C4-2B (cell line): ENCODE results near the gene TAS1R3.

Source experiments
- H3K27ac ChIP-seq: fragments of 450-650 bp; 2 replicates; pipeline ENCODE4 v1.5.1; 2017
- ZFX ChIP-seq: fragments of 450-650 bp; IDR thresholded peaks from 2 replicates; pipeline ENCODE4 v1.6.1; 2017
- TF ChIP-seq, protein P1 (sequence below): fragments of 450-650 bp; conservative IDR thresholded peaks from 2 replicates; pipeline ENCODE4 v1.5.1; 2017; ENCODE audit warnings: mild to moderate bottlenecking

TAS1R3 gene

GRCh38 chr1:1292442-1292779 lies 38.7 kb upstream of the TAS1R3 start:
- TF ChIP-seq, protein P1, sequence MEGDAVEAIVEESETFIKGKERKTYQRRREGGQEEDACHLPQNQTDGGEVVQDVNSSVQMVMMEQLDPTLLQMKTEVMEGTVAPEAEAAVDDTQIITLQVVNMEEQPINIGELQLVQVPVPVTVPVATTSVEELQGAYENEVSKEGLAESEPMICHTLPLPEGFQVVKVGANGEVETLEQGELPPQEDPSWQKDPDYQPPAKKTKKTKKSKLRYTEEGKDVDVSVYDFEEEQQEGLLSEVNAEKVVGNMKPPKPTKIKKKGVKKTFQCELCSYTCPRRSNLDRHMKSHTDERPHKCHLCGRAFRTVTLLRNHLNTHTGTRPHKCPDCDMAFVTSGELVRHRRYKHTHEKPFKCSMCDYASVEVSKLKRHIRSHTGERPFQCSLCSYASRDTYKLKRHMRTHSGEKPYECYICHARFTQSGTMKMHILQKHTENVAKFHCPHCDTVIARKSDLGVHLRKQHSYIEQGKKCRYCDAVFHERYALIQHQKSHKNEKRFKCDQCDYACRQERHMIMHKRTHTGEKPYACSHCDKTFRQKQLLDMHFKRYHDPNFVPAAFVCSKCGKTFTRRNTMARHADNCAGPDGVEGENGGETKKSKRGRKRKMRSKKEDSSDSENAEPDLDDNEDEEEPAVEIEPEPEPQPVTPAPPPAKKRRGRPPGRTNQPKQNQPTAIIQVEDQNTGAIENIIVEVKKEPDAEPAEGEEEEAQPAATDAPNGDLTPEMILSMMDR, result no peak
- TF ChIP-seq ZFX, result no peak
- H3K27ac ChIP-seq, result no peak overlapping the region

DNA sequence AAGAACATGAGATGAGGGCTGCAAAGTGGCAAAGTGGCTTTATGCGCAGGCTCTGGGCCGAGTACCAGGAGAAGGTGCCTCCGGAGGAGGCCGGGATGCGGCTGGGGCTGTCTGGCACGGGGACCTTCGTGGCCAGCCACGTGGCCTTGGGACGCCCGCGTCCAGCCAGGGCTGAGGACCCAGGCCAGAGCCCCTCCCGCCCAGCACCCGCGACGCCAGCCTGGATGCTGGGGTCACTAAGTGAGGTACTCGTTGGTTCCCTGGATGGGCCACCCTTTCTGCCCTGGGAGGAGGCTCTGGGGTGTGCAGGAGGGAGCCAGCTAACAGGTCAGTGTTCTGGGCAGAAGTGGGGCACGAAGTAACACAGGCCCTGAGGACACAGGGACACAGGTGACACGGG lies 38.2 kb upstream of the TAS1R3 start:
- no peak for TF ChIP-seq ZFX
- TF ChIP-seq, protein P1, result no peak
- no peak overlapping the region for H3K27ac ChIP-seq

DNA sequence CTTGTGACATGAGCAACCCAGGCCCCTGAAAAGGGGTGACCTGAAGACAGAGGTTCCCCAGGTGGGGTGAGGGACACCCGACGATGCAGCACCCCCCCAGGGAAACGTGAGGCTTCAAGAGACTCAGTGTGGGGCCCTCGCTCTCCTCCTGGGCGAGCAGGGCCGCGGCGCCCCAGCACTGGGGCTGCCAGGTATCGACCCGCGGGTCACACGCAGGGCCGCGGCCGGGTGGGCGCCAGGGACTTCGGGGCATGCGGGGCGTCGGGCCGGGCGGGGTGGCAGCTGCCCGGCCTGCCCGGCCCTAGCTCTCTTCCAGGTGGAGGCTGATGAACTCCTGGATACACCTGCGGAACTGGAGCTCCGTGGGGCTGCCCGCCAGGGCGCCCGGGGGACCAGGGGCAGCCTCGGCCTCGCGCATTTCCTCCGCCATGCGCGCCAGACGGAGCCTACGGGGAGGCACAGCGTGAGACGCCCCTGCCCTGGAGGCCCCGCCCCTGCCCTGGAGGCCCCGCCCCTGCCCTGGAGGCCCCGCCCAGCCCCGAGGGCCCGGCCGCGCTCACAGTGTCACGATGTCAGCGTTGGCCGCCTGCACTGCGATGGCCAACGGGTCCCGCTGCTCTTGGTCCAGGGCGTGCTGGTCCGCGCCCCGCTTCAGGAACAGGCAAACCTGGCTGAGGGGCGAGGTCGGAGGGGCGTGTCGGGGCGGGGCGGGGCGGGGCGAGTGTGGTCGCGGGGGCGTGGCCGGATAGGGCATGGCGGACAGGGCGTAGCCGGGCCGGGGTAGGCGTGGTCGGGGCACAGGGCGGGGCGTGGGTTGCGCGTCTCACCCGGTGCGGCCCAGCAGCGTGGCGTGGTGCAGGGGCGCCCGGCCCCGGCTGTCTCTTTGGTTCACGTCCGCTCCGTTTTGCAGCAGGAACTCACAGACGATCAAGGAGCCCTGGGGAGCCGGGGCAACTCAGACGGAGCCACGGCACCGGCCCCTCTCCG lies 37.5 kb upstream of the TAS1R3 start:
- H3K27ac ChIP-seq, result no peak overlapping the region
- no peak for TF ChIP-seq ZFX
- TF ChIP-seq, protein P1, result no peak

- no peak overlapping the region for H3K27ac ChIP-seq
- TF ChIP-seq, protein P1, result no peak
- TF ChIP-seq ZFX, result no peak
Measured at GRCh38 chr1:1294250-1294890, 36.7 kb upstream of the TAS1R3 start.

GRCh38 chr1:1295154-1295923 lies 35.7 kb upstream of the TAS1R3 start:
- TF ChIP-seq, protein P1, result no peak
- TF ChIP-seq ZFX, result no peak
- no peak overlapping the region for H3K27ac ChIP-seq

DNA sequence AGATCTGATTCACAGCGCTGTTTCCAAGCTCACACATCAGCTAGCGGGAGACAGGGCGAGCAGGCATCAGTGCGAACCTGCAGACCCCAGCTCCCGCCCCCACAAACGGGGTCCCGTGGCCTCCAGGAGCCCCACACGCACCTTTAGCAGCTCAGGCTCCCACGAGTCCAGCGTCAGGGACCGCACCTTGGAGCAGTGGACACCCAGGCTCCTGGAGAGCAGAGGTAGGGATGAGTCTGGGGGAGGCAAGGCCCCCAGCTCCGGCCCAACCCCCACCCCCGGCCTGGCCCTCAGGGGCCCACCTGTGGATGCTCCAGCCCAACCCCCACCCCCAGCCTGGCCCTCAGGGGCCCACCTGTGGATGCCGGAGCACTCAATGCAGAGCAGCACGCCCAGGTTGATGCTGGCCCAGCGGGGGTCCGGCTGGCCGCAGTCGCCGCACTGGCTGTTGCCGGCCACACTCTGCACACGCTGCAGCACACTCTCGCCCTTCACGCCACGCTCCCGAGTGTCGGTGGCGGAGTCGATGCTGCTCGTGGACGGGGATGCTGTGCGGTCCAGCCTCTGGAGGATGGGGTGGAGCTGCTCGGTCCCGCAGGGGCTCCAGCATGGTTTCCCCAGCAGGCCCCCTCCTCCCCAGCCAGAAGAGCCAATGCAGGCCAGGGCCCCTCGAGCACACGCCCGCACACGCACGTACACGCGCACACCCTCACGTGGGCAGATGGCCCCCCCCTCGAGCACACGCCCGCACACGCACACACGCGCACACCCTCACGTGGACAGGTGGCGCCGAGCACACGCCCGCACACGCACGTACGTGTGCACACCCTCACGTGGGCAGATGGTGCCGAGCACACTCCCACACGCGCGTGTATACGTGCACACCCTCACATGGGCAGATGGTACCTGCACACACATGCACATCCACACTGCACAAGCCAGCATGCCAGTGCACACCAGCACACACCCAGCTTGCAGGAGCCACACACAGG lies 34.7 kb upstream of the TAS1R3 start:
- TF ChIP-seq, protein P1, result no peak
- TF ChIP-seq ZFX, result no peak
- H3K27ac ChIP-seq, result no peak overlapping the region
